T-cell (primary cell): ENCODE measurements around the gene SCFD2. TPM values are rescaled to one million over a fixed set of nuclear protein-coding genes. Genes with fewer than 3 reads are reported as not detected.

Source experiments
- ATAC-seq, 4 experiments: fragments of 200-7000 bp in 3 of 4; fragments of 150-1000 bp in 1 of 4; cut with Tn5 transposase; replicated peaks in 1 of 4; 1 replicate in 3 of 4; 2 replicates in 1 of 4; pipeline ENCODE4 v1.10.0; 2021; ENCODE audit warnings: moderate library complexity in 3 of 4, mild to moderate bottlenecking in 2 of 4, moderate number of reproducible peaks in 1 of 4
- CTCF ChIA-PET, 2 donors: fragments of 300-600 bp; sonication (Branson Sonifier 250); formaldehyde crosslinking; loops; one replicate each; lab custom pipeline; 2022; ENCODE audit warnings: antibody characterized with exemption in 2 of 2; lab: Charles Lee
- POLR2A ChIA-PET, 2 donors: fragments of 300-600 bp; sonication (Branson Sonifier 250); formaldehyde crosslinking; loops; one replicate each; lab custom pipeline; 2022; ENCODE audit warnings: antibody characterized with exemption in 2 of 2; lab: Charles Lee
- DNase-seq, 35 experiments: peaks; one replicate each; pipeline versions ENCODE4 v3.0.0 to v3.0.0-alpha.2; 2013 to 2023
- H3K27ac ChIP-seq: one replicate; pipeline ENCODE4 v1.5.1; 2013; ENCODE audit warnings: low read length
- H3K27me3 ChIP-seq, 2 experiments: replicated peaks in 1 of 2; 1 replicate in 1 of 2; 2 replicates in 1 of 2; pipeline versions ENCODE4 v1.6.1 to v1.7.0; 2013; ENCODE audit warnings: low read length in 1 of 2, mixed read lengths in 1 of 2; ENCODE audit not compliant: control insufficient read depth in 2 of 2, insufficient read depth in 2 of 2; ENCODE audit errors: extremely low read depth in 1 of 2
- H3K36me3 ChIP-seq, 2 donors: 1 replicate in 1 of 2; 2 replicates in 1 of 2; pipeline versions ENCODE4 v1.6.1 to v1.7.0; 2013; ENCODE audit warnings: low read length in 1 of 2; ENCODE audit not compliant: control insufficient read depth in 2 of 2, insufficient read depth in 1 of 2; ENCODE audit errors: extremely low read depth in 1 of 2
- H3K4me1 ChIP-seq, 2 experiments: 1 replicate in 1 of 2; 2 replicates in 1 of 2; pipeline versions ENCODE4 v1.6.1 to v1.7.0; 2013; ENCODE audit warnings: low read length in 2 of 2, mixed read lengths in 1 of 2; ENCODE audit not compliant: insufficient read depth in 2 of 2, control insufficient read depth in 1 of 2; ENCODE audit errors: extremely low read depth in 1 of 2
- H3K4me3 ChIP-seq, 2 donors: 1 replicate in 1 of 2; 2 replicates in 1 of 2; pipeline versions ENCODE4 v1.5.1 to v1.7.0; 2013; ENCODE audit warnings: mild to moderate bottlenecking in 2 of 2, low read length in 1 of 2, moderate library complexity in 1 of 2; ENCODE audit not compliant: control insufficient read depth in 1 of 2; ENCODE audit errors: extremely low read depth in 1 of 2
- H3K9me3 ChIP-seq: 2 replicates; pipeline ENCODE4 v1.7.0; 2013
- H3K27ac Mint-ChIP-seq, 2 donors: one replicate each; pipeline ENCODE4 v1.8.0; 2020 to 2021; ENCODE audit warnings: mild to moderate bottlenecking in 2 of 2, mixed read lengths in 2 of 2
- H3K27me3 Mint-ChIP-seq, 2 donors: one replicate each; pipeline ENCODE4 v1.8.0; 2021 to 2022; ENCODE audit warnings: mixed read lengths in 2 of 2
- H3K36me3 Mint-ChIP-seq: one replicate; pipeline ENCODE4 v1.8.0; 2021; ENCODE audit warnings: mixed read lengths
- H3K4me1 Mint-ChIP-seq, 3 donors: one replicate each; pipeline ENCODE4 v1.8.0; 2020 to 2022; ENCODE audit warnings: mixed read lengths in 3 of 3, mild to moderate bottlenecking in 1 of 3
- H3K4me3 Mint-ChIP-seq, 3 donors: one replicate each; pipeline ENCODE4 v1.8.0; 2020 to 2022; ENCODE audit warnings: mild to moderate bottlenecking in 3 of 3, mixed read lengths in 3 of 3, moderate library complexity in 3 of 3
- H3K9me3 Mint-ChIP-seq, 3 donors: one replicate each; pipeline ENCODE4 v1.8.0; 2020 to 2022; ENCODE audit warnings: mixed read lengths in 3 of 3
- WGBS: methylation state at CpG from one replicate; pipeline ENCODE4 v1.1.5; 2013; ENCODE audit warnings: missing lambda C conversion rate; ENCODE audit not compliant: insufficient coverage; 5-methylcytosine and 5-hydroxymethylcytosine counted together
- total RNA-seq, 35 experiments: library from RNA in 6 of 35; stranded (reverse) in 6 of 35; fragments of 120-200 nt in 1 of 35; gene quantifications; one replicate each; pipeline versions ENCODE4 v1.2.1 to v1.2.4 and lab custom pipeline; 2013 to 2026

SCFD2 gene
- total RNA-seq, 5 donors from 2014 or later (not counting 1 experiment from before 2014, with no cell fraction given), result 19.0 to 28.9 (median 21.8) TPM

DNA sequence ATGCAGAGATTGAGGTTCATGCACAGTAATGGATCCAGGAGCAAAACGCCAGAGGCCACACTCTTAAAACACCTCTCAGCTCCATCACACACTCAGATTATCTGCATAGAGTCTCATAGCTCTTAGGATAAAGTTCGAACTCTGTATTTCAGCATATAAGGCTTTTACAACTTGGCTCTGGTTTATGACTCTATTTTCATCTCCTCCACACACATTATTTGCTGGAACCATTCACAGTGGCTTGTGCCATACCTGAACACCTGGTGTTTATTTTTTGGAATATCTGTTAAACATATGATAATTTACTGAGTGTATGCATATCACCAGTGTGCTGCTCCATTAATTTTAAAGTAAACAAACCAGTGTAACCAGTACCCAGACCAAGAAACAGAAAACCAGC lies 476.5 kb downstream of the SCFD2 start:
- no peak overlapping the region for H3K4me3 ChIP-seq
- H3K36me3 Mint-ChIP-seq, result peaks cover 55% of the 10 kb centered on the region
- H3K4me1 Mint-ChIP-seq, result peaks cover 0 to 2% (median 0%) of the 10 kb centered on the region in 3 donors
- no peaks in the 10 kb centered on the region for H3K27me3 Mint-ChIP-seq
- no peak for DNase-seq
- no peak overlapping the region for H3K4me3 Mint-ChIP-seq
- CTCF ChIA-PET, result no interaction called here
- no peaks in the 10 kb centered on the region for H3K27me3 ChIP-seq
- POLR2A ChIA-PET, result no interaction called here
- no peak overlapping the region for H3K27ac Mint-ChIP-seq
- no peaks in the 10 kb centered on the region for H3K9me3 ChIP-seq
- no peak overlapping the region for H3K27ac ChIP-seq
- H3K9me3 Mint-ChIP-seq, result peaks cover 0 to 4% (median 0%) of the 10 kb centered on the region in 3 donors
- no peaks in the 10 kb centered on the region for H3K4me1 ChIP-seq
- 89% methylated on average over 2 of the region's 2 CpGs for WGBS
- H3K36me3 ChIP-seq, result no peaks in the 10 kb centered on the region
- no peak for ATAC-seq

GRCh38 chr4:52884994-52885393 lies 480.9 kb downstream of the SCFD2 start:
- Mint-ChIP-seq H3K36me3 (peaks cover 62% of the 10 kb centered on the region), H3K27ac (no peak overlapping the region), H3K9me3 (peaks cover 0 to 4% (median 0%) of the 10 kb centered on the region in 3 donors), H3K27me3 (no peaks in the 10 kb centered on the region), H3K4me1 (no peaks in the 10 kb centered on the region), H3K4me3 (no peak overlapping the region)
- DNase-seq, result no peak
- Histone ChIP-seq H3K9me3 (no peaks in the 10 kb centered on the region), H3K4me1 (no peaks in the 10 kb centered on the region), H3K27me3 (no peaks in the 10 kb centered on the region), H3K36me3 (no peaks in the 10 kb centered on the region), H3K27ac (no peak overlapping the region), H3K4me3 (no peak overlapping the region)
- ATAC-seq, result no peak
- ChIA-PET CTCF (no interaction called here), POLR2A (no interaction called here)
- no CpG with 5 or more reads among the region's 2 CpGs for WGBS

- Mint-ChIP-seq H3K27me3 (no peaks in the 10 kb centered on the region), H3K27ac (no peak overlapping the region), H3K4me3 (no peak overlapping the region), H3K9me3 (peaks cover 0 to 4% (median 0%) of the 10 kb centered on the region in 3 donors), H3K4me1 (no peaks in the 10 kb centered on the region), H3K36me3 (peaks cover 55% of the 10 kb centered on the region)
- no peak for ATAC-seq
- Histone ChIP-seq H3K27me3 (no peaks in the 10 kb centered on the region), H3K27ac (no peak overlapping the region), H3K4me1 (no peaks in the 10 kb centered on the region), H3K36me3 (no peaks in the 10 kb centered on the region), H3K4me3 (no peak overlapping the region), H3K9me3 (no peaks in the 10 kb centered on the region)
- ChIA-PET CTCF (interaction anchor here in 1 of 2 donors (0.5 kb wide), 1 partner anchor 391 kb away, joined by 3 read pairs; no protein-coding TSS in a partner anchor), POLR2A (no interaction called here)
- no peak for DNase-seq
- 100% methylated on average over 3 of the region's 4 CpGs for WGBS
Measured at GRCh38 chr4:52883707-52884669, 481.9 kb downstream of the SCFD2 start.

- Histone ChIP-seq H3K27ac (no peak overlapping the region), H3K4me3 (no peak overlapping the region), H3K9me3 (no peaks in the 10 kb centered on the region), H3K27me3 (no peaks in the 10 kb centered on the region), H3K4me1 (no peaks in the 10 kb centered on the region), H3K36me3 (no peaks in the 10 kb centered on the region)
- ChIA-PET POLR2A (no interaction called here), CTCF (interaction anchor here in 1 of 2 donors (0.5 kb wide), 1 partner anchor 392 kb away, joined by 3 read pairs; no protein-coding TSS in a partner anchor)
- no peak overlapping the region for H3K27ac Mint-ChIP-seq
- no peak overlapping the region for H3K4me3 Mint-ChIP-seq
- 75% methylated on average over 2 of the region's 4 CpGs for WGBS
- no peaks in the 10 kb centered on the region for H3K4me1 Mint-ChIP-seq
- DNase-seq (no peak), ATAC-seq (no peak)
- H3K9me3 Mint-ChIP-seq, result no peaks in the 10 kb centered on the region
- H3K36me3 Mint-ChIP-seq, result peaks cover 52% of the 10 kb centered on the region
- no peaks in the 10 kb centered on the region for H3K27me3 Mint-ChIP-seq
Measured at GRCh38 chr4:52883183-52883621, 482.7 kb downstream of the SCFD2 start.

- Mint-ChIP-seq H3K4me1 (peaks cover 4 to 12% (median 7%) of the 10 kb centered on the region in 3 donors), H3K9me3 (no peaks in the 10 kb centered on the region), H3K4me3 (no peak overlapping the region), H3K27me3 (no peaks in the 10 kb centered on the region), H3K27ac (no peak overlapping the region), H3K36me3 (peaks cover 48% of the 10 kb centered on the region)
- H3K4me3 ChIP-seq, result no peak overlapping the region
- ChIA-PET POLR2A (no interaction called here), CTCF (no interaction called here)
- H3K4me1 ChIP-seq, result peaks cover 0 to 7% of the 10 kb centered on the region in 2 experiments
- DNase-seq (no peak), ATAC-seq (no peak)
- H3K9me3 ChIP-seq, result no peaks in the 10 kb centered on the region
- H3K27me3 ChIP-seq, result no peaks in the 10 kb centered on the region
- no peaks in the 10 kb centered on the region for H3K36me3 ChIP-seq
- H3K27ac ChIP-seq, result no peak overlapping the region
- whole genome bisulfite sequencing, result no CpG with 5 or more reads among the region's 1 CpG
Measured at GRCh38 chr4:52880994-52881393, 484.9 kb downstream of the SCFD2 start.

DNA sequence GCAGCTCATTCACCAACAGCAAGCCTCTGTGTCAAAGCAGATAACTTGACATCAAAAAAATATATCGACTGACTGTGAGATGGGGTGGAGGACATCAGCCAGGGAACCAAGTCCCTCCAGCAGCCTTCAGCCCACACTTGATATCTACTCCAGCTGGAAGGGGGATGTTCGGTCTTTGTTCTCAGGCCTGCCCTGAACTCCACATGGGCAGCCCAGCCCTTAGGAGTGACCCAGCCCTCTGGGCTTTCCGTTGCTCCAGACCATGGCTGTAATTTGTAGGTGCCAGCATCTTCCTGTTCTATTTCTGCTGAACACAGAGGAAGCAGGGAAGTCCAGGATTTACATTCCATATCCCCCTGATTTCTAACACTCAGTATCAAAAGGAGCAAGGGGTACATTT lies 486.4 kb downstream of the SCFD2 start:
- peaks cover 7 to 13% (median 9%) of the 10 kb centered on the region in 3 donors for H3K4me1 Mint-ChIP-seq
- Histone ChIP-seq H3K27me3 (no peaks in the 10 kb centered on the region), H3K36me3 (peaks cover 0 to 2% of the 10 kb centered on the region in 2 donors), H3K4me1 (peaks cover 0 to 9% of the 10 kb centered on the region in 2 experiments), H3K4me3 (no peak overlapping the region), H3K27ac (no peak overlapping the region), H3K9me3 (no peaks in the 10 kb centered on the region)
- CTCF ChIA-PET, result no interaction called here
- H3K27ac Mint-ChIP-seq, result no peak overlapping the region
- ATAC-seq (no peak), DNase-seq (no peak)
- H3K4me3 Mint-ChIP-seq, result no peak overlapping the region
- H3K27me3 Mint-ChIP-seq, result no peaks in the 10 kb centered on the region
- H3K9me3 Mint-ChIP-seq, result no peaks in the 10 kb centered on the region
- POLR2A ChIA-PET, result no interaction called here
- WGBS, result no CpG with 5 or more reads among the region's 3 CpGs
- peaks cover 49% of the 10 kb centered on the region for H3K36me3 Mint-ChIP-seq
